ENCODE data around the gene ZNF518A.

Gene ZNF518A, protein sequence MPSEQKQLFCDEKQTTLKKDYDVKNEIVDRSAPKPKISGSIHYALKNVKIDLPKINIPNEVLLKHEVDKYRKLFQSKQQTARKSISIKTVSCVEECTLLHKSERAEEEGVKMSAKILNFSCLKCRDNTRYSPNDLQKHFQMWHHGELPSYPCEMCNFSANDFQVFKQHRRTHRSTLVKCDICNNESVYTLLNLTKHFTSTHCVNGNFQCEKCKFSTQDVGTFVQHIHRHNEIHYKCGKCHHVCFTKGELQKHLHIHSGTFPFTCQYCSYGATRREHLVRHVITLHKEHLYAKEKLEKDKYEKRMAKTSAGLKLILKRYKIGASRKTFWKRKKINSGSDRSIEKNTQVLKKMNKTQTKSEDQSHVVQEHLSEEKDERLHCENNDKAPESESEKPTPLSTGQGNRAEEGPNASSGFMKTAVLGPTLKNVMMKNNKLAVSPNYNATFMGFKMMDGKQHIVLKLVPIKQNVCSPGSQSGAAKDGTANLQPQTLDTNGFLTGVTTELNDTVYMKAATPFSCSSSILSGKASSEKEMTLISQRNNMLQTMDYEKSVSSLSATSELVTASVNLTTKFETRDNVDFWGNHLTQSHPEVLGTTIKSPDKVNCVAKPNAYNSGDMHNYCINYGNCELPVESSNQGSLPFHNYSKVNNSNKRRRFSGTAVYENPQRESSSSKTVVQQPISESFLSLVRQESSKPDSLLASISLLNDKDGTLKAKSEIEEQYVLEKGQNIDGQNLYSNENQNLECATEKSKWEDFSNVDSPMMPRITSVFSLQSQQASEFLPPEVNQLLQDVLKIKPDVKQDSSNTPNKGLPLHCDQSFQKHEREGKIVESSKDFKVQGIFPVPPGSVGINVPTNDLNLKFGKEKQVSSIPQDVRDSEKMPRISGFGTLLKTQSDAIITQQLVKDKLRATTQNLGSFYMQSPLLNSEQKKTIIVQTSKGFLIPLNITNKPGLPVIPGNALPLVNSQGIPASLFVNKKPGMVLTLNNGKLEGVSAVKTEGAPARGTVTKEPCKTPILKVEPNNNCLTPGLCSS (N-terminal part only)

DNA sequence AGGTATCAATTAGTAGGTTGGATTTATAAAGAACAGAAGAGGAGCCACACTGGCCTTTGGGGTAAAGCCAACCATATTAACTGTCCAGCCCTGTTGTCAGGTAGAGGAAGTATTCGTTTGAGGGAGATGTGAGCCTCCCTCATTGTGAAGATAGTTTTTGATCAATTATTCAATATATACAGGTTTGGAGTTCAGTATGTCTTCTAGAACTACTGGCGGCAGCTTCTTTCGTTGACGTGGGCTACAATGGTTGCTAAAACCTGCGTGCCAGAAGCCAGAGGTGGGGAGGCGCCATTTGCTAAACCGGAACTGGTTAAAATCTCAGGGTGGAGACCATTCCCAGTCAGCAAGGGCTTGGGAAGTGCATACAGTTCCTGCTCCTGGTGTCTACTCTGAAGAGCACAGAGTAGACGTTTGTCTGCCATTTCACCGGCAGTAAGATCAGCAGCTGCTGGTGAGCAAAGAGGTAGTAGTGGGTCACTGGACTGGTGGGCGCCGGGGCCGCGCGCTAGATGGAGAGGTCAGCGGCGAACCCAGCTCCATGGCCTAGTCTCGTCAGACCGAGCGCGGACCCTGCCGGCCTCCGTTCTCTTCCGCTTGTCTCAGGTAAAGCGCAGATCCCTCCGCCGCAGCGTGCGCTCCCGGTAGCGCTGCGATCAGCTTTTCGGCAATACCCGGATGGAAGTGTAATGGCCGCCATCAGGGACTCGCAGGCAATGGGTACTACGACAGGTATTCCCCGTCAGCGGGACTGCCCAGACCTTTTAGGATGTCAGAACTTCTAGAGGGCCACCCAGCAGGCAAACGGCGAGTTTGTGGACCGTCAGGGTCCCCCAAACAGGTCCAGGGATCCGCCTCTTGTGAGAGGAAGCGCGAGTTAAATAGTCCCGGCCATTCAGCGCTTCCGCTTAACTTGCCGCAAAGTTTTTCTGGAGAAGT lies at the start of gene ZNF518A:
Gene ZNF518A (plus strand): TSS at position 911 of the 939 bp plus-strand sequence. CDS start 26,026 bp downstream, outside the sequence.
- TF ChIP-seq JUND (IDR thresholded peaks at IDR 0.05; ENCODE audit: low read depth), result no peak
- in situ Hi-C loops (cut with HindIII; ENCODE audit: low pct_unique_long_range_greater_than_20kb, low sequenced_read_pairs), result no loop called here
- DNase-seq (ENCODE audit: low read depth in 1 of 2, low spot score in 1 of 2), result peak; percentile 55 to 98

DNA sequence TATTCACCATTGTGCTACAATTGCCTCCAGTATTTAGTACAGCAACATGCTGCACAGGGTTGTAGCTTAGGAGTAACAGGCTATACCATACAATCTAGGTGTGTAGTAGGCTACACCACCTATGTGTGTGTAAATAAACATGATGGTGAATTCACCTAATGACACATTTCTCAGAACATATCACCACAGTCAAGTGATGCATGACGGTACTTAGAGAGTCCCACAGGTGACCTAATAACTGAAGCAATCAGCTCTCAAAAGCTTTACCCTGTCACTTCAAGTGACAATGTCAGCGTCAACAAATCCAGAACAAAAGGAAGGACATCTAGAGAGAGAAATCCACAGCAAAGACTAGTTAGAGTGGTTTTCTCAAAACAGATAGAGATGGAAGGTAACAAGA lies 47.9 kb upstream of the ZNF518A start:
- no peak for TF ChIP-seq JUND (IDR thresholded peaks at IDR 0.05; ENCODE audit: low read depth)
- DNase-seq (ENCODE audit: low read depth in 1 of 2, low spot score in 1 of 2), result no peak
- in situ Hi-C loops (cut with HindIII; ENCODE audit: low pct_unique_long_range_greater_than_20kb, low sequenced_read_pairs), result no loop called here

GRCh38 chr10:96082748-96083147 lies 47.3 kb upstream of the ZNF518A start:
- in situ Hi-C loops (cut with HindIII; ENCODE audit: low pct_unique_long_range_greater_than_20kb, low sequenced_read_pairs), result no loop called here
- no peak for DNase-seq (ENCODE audit: low read depth in 1 of 2, low spot score in 1 of 2)
- no peak for TF ChIP-seq JUND (IDR thresholded peaks at IDR 0.05; ENCODE audit: low read depth)

GRCh38 chr10:96089116-96089515 lies 41.0 kb upstream of the ZNF518A start:
- TF ChIP-seq JUND (IDR thresholded peaks at IDR 0.05; ENCODE audit: low read depth), result no peak
- DNase-seq (ENCODE audit: low read depth in 1 of 2, low spot score in 1 of 2), result no peak
- in situ Hi-C loops (cut with HindIII; ENCODE audit: low pct_unique_long_range_greater_than_20kb, low sequenced_read_pairs), result no loop called here

DNA sequence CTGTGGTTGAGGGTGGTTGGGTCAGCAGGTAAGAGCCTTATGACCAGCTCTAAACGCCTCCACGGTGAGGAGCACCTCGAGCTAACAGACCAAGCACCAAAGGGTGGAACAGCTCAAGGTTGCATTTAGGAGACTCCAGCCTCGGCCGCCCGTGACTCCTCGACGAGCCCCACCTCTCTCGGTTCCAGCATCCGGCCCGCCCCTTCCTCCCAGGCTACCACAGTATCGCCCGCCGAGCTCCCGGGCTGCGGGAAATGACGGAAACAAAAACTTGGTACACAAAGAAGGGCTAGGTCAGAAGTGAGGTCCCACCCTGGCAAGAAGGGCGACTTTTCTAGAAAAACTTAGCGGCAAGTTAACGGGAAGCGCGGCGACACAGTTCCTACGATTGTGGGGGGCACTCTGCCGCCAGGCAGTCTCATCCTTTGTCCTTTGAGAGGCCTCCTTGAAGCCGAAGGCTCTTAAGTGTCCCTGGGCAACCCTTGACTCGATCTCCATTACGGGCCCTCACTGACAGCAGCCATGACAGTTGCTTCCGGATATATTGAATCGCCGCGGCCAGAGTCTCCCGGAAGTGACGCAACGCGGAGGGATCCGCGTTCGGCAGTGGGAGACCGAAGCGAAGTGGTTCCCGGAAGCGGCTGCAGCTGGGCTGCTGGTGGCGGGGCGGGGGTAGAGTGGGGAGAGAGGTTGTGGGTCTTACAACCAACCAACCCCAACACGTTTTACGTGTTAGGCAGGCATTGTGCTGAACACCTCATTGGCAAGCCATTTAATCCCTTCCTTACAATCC lies 40.2 kb upstream of the ZNF518A start:
- TF ChIP-seq JUND (IDR thresholded peaks at IDR 0.05; ENCODE audit: low read depth), result no peak
- DNase-seq (ENCODE audit: low read depth in 1 of 2, low spot score in 1 of 2), result peak; percentile 75 to 98
- in situ Hi-C loops (cut with HindIII; ENCODE audit: low pct_unique_long_range_greater_than_20kb, low sequenced_read_pairs), result no loop called here

DNA sequence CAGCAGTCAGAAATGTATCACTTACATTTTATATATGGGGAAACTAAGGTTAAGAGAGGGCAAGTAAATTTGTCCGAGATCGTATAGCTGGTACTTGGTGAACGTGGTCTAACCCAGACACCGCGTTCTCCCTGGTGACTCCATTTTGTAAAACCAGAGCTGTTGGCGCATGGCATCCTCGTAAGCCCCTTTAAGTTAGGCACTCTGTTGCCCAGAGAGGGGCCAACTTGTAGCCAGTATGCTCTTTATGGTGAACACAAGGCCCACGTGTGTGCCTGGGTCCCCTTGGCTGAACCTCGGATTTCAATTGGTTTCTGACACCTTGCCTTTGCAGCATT lies 39.7 kb upstream of the ZNF518A start:
- no peak for DNase-seq (ENCODE audit: low read depth in 1 of 2, low spot score in 1 of 2)
- no peak for TF ChIP-seq JUND (IDR thresholded peaks at IDR 0.05; ENCODE audit: low read depth)
- in situ Hi-C loops (cut with HindIII; ENCODE audit: low pct_unique_long_range_greater_than_20kb, low sequenced_read_pairs), result no loop called here

GRCh38 chr10:96092999-96093767 lies 36.9 kb upstream of the ZNF518A start:
- no peak for DNase-seq (ENCODE audit: low read depth in 1 of 2, low spot score in 1 of 2)
- in situ Hi-C loops (cut with HindIII; ENCODE audit: low pct_unique_long_range_greater_than_20kb, low sequenced_read_pairs), result no loop called here
- TF ChIP-seq JUND (IDR thresholded peaks at IDR 0.05; ENCODE audit: low read depth), result no peak

GRCh38 chr10:96093948-96094347 lies 36.1 kb upstream of the ZNF518A start:
- no peak for TF ChIP-seq JUND (IDR thresholded peaks at IDR 0.05; ENCODE audit: low read depth)
- in situ Hi-C loops (cut with HindIII; ENCODE audit: low pct_unique_long_range_greater_than_20kb, low sequenced_read_pairs), result no loop called here
- DNase-seq (ENCODE audit: low read depth in 1 of 2, low spot score in 1 of 2), result no peak

GRCh38 chr10:96096958-96097357 lies 33.1 kb upstream of the ZNF518A start:
- TF ChIP-seq JUND (IDR thresholded peaks at IDR 0.05; ENCODE audit: low read depth), result no peak
- in situ Hi-C loops (cut with HindIII; ENCODE audit: low pct_unique_long_range_greater_than_20kb, low sequenced_read_pairs), result no loop called here
- DNase-seq (ENCODE audit: low read depth in 1 of 2, low spot score in 1 of 2), result no peak

GRCh38 chr10:96097865-96098264 lies 32.2 kb upstream of the ZNF518A start:
- in situ Hi-C loops (cut with HindIII; ENCODE audit: low pct_unique_long_range_greater_than_20kb, low sequenced_read_pairs), result no loop called here
- no peak for DNase-seq (ENCODE audit: low read depth in 1 of 2, low spot score in 1 of 2)
- no peak for TF ChIP-seq JUND (IDR thresholded peaks at IDR 0.05; ENCODE audit: low read depth)

- in situ Hi-C loops (cut with HindIII; ENCODE audit: low pct_unique_long_range_greater_than_20kb, low sequenced_read_pairs), result no loop called here
- no peak for TF ChIP-seq JUND (IDR thresholded peaks at IDR 0.05; ENCODE audit: low read depth)
- no peak for DNase-seq (ENCODE audit: low read depth in 1 of 2, low spot score in 1 of 2)
These were observed 22.5 kb upstream of the ZNF518A start for GRCh38 chr10:96107623-96108038.

All from T47D (cell line).